Hepatic stellate cell (primary cell): Measurements from ENCODE around the gene SCAANT1.

Experiments
- DNase-seq: peaks from one replicate; pipeline ENCODE4 v3.0.0; 2011; ENCODE audit warnings: low spot score

The SCAANT1 gene

GRCh38 chr3:63934041-63934866, 22.1 kb upstream of the SCAANT1 start:
- DNase-seq, result no peak

GRCh38 chr3:63933459-63933858, 21.3 kb upstream of the SCAANT1 start:
- no peak for DNase-seq

DNA sequence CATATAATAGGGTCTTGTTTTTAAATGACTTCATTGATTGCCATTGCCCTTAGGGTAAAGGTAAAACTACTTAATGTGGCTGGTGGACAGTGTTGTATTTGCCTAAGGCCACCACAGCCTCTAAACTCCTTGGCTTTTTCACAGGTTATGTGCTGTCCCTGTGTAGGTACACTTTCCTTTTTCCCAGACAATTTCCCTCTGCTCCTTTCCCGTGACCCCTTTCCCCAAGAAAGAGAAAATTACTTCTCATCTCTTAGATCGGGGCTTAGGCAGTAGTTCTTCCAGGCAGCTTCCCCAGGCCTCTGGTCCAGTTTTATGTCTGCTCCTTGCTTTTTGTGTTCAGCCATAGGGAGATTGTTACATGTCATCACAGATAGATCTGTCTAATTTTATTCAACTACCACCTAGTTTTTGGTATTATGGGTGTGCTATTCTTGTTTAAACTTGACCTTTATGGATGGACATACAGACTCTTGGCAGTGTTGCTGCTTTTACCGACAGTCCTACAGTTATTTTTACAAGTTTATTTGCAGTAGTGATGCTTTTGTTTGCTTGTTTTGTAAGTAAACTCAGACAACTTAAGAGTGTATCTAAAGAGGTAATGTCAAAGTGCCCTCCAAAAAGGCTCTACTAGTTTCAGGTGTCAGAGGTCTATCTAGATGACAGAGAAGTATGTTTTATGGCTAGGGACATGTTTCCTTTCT, 20.5 kb upstream of the SCAANT1 start:
- no peak for DNase-seq

DNA sequence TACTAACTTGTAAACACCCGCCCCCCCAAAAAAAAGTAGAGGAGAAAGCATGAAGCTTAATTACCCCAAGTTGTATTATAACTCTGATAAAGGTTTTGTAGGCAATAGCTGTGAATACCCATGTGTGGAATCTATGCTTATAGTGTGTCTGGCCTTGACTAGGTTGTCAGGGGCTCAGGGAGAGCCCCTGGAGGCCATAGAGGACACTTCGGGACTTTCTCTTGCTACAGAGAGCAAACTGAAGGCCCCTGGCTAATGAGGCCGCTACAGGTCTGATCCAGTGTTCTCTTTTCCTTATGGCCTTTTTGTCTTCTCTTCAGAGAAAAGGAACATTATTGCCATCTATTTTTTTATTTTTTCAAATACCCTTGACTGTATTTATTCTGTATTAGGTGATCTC, 19.1 kb upstream of the SCAANT1 start:
- DNase-seq, result no peak

DNA sequence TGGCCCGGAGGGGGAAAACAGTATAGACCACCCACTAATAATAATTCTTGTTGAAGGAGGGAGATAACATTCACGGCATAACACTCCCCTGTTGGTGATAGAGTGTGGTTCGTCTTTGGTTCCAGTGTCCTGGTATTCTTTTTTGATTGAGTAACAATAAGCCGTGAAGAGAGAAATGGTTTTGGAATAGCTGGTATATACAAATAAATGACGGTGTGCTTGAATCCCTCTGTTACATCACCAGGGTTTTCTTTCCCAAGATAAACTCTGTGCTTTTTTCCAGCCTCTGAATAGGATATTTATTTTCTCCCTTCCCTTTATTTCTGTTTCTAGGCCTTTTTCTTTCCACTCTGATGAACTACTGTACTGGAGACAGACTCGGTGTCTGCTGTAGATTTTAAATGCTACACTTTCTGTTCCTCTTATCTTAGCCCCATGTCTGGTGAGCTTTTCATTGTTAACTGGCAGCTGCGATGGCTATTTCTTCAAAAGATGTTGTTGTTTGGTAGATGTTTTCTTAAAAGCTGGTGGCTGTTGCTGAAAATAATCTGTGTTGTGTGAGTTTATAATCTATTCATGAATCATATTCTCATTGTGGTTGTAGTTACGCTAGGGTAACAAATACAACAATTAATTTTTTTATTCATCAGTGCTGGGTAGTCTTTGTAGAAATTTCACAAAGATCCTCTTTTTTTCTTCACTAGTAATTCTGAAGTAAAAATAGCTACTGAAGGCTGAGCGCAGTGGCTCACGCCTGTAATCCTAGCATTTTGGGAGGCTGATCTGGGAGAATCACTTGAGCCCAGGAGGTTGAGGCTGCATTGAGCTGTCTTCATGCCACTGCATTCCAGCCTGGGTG, 15.5 kb upstream of the SCAANT1 start:
- no peak for DNase-seq

GRCh38 chr3:63926309-63926708, 14.1 kb upstream of the SCAANT1 start:
- no peak for DNase-seq

GRCh38 chr3:63922491-63923199, 10.5 kb upstream of the SCAANT1 start:
- no peak for DNase-seq

DNA sequence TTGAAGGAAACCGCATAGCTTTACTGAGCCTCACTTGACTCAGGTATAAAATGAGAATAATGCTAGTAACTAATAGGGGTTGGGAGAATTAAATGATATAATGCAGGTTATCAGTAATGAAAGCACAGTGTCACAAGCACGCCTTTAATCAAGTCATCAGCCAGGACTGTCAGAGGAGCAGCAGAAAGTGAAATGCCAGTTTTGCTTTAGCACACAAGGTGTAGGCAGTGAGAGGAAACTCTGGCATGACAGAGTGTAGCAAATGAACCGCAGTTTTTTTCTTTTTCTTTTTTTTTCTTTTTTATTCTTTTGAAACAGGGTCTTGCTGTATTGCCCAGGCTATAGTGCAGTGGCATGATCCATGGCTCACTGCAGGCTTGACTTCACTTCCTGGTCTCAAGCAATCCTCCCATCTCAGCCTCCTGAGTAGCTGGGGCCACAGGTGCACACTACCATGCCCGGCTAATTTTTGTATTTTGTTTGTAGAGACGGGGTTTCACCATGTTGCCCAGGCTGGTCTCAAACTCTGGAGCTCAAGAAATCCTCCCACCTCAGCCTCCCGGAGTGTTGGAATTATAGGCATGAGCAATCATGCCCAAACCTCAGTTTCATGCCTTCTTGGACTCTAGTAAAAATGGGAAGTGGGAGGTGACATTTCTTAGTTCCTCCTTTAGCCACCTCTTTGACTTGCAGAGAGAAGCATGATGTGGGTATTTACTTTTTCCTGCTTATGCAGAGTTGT, 9.7 kb upstream of the SCAANT1 start:
- no peak for DNase-seq

DNA sequence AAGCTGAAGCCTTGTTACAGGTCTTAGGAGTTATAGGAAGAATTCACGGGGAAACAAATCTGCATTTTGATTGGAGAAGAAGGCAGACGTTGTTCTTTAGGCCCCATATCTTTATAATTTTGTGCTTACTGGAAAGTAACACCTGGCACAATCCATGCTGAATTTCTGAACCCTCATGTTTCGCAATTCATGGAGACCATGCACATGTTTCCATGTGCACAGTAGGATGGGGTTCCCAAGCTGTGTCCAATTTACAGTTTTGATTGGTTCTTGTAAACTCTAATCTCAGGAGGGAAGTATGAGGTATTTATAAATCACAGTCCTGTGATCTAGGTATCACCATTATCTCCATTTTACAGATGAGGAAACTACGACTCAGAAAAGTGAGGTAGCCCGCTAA, 7.8 kb upstream of the SCAANT1 start:
- no peak for DNase-seq

DNA sequence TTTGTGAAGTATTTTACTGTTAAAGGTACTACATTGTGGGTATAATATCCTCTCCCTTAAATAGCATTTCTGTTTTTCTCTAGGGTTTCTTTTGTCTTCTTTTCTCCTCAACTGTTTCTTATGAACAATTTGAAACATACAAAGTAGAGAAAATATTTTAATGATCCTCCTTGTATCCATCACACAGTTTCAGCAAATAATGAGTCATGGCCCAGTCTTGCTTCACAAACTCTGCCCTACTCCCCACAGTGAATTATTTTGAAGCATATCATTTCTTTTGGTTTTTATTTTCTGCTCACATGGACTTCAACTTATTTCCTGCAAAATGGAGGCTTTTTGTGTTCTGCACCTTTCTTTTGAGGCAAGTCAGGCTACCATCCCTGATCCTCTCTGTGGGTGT, 6.1 kb upstream of the SCAANT1 start:
- DNase-seq, result peak; percentile 47

DNA sequence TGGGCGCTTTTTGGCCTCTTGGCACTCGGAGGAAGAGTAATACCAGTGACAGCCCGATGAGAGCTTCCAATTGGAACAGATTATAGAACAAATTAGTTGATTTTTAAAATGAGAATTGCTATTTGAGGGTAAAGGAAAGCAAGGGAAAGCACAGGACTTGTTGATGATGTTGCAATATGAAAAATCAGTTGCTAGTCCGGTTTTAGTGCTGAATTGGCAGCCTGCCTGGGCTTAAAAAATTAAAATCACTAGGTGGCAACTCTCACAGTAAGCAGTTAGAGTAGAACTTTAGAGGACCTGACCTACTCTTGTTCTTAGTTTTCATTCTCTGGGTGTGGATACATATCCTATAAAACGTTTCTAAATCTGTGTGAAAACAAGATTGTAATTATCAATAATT, 2.1 kb upstream of the SCAANT1 start:
- DNase-seq, result no peak

DNA sequence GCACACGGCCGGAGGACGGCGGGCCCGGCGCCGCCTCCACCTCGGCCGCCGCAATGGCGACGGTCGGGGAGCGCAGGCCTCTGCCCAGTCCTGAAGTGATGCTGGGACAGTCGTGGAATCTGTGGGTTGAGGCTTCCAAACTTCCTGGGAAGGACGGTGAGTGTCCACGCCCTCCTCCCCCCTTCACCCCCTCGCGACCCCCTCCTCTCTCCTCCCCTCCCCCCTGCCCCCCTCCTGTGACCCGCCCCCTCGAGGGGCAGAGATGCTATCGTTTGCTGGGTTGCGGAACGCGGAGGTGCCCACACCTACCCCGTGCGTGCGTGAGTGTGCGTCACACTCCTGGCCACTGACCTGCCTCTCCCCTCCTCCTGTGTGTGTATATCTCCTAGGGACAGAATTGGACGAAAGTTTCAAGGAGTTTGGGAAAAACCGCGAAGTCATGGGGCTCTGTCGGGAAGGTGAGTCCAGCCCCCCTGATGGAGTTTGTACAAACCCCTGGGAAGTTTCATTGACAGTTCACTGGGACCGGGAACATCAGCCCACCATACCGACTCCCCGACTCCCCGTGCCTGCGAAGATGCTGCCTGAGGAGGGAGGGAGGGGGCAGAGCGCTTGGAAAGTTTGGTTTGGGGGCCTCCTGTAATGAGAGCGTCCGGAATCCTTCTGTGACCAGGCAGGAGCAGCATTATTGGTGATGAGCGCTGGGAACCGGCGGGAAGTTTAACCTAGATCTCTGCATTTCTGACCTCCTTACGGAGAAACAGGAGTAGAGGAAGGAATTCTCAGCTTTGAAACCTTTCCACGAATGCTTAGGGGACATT, 795 bp upstream of the SCAANT1 start:
- peak; percentile 63 for DNase-seq

GRCh38 chr3:63911509-63911872, 692 bp downstream of the SCAANT1 start:
- DNase-seq, result peak; percentile 31

DNA sequence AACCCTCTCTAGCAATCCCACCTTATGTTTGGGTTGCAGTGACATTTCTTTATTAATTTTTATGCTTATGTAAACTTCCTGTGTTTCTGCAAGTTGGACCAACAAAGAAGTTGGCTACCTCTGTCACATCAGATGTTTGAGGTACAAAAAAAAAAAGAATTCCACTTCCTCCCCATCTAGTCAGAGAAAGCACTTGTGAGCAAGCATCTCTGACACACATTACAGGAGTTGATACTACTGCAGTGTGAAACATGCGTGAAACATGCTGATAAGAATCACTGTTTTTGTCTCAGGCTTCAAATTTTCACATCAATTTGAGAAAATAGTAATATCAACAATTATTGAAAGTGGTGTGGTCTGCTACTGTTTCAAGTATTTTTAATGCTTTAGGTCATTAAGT, 1.3 kb downstream of the SCAANT1 start:
- peak; percentile 38 for DNase-seq

- DNase-seq, result no peak
Observed at GRCh38 chr3:63910001-63910400, 2.2 kb downstream of the SCAANT1 start.

DNA sequence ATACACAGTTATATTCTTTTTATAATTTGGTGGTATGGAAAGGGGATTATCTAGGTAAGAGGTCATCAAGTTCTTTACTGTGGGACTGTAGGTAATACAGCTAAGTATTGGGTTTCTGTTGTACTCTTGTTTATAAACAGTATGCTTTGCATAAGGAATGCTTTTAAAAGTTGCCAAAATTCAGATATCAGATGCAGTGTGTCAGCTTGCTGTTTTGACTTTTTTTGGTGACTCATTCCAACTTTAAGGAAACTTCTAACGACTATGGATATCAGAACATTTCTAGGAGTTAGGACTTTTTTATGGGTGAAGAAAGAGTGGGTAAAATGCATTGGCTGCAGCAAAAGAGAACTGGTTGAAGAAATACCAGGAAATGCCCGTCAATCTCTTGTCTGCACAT, 2.8 kb downstream of the SCAANT1 start:
- peak; percentile 25 for DNase-seq

GRCh38 chr3:63908776-63909175, 3.4 kb downstream of the SCAANT1 start:
- no peak for DNase-seq

- peak; percentile 37 for DNase-seq
Observed at GRCh38 chr3:63908081-63908736, 4.0 kb downstream of the SCAANT1 start.

DNA sequence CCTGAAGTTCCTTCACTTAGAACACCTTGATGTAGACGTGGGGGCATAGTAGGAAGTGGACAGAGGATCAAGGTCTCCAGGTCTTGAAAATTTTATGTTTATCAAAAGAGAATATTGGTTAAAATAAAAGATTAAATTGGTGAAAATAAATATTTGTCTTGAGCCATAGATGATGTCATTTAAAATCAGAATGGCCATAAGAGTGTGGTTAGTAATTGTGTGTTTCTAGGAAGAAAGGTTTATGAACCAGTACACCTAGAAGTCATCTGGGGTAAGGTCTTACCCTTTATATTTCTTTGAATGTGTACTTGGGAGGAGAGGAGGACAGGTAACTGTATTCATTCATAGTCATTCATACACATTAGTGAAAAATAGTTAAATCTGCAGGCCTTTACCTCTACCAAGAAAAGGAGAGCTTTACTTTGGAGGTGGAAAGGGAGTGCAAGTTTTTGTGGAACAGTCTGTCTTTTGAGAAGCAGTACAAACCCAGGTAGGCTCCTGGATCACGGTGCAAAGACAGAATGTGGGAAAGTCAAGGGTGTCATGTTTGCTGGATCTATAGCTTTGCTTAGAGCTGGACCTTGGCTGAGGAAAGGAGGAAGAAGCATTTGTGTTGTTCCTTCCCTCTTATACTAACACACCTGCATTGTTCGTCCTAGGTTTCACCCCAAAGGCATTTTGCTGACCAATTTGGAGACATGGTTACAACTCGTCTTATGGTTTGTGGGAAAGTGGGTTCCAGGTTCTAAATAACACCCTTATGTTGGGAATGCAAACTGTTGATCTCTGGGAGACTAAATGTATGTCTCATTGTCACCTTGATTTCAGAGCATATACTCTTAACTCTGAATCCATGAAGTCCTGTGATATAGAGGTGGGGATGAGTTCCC, 6.2 kb downstream of the SCAANT1 start:
- no peak for DNase-seq
